AG09309 (cell line): ENCODE results near the gene ENTPD6.
A peak's percentile ranks its signal among the peaks of the same experiment; 100 is the strongest.

ENCODE experiments used
- DNase-seq: peaks from one replicate; pipeline ENCODE4 v3.0.0-alpha.2; 2010; ENCODE audit warnings: low read depth
- H3K4me3 ChIP-seq: 2 replicates; pipeline ENCODE4 v1.5.1; 2011; ENCODE audit warnings: mild to moderate bottlenecking, low read depth, low read length, moderate library complexity; ENCODE audit not compliant: control insufficient read depth
- TF ChIP-seq, protein P1 (sequence below): IDR thresholded peaks from 2 replicates; pipeline ENCODE4 v1.5.1; 2011; ENCODE audit warnings: mild to moderate bottlenecking, low read depth, low read length, inconsistent platforms; ENCODE audit not compliant: insufficient read depth, control insufficient read depth; ENCODE audit errors: missing control alignments

The ENTPD6 gene

DNA sequence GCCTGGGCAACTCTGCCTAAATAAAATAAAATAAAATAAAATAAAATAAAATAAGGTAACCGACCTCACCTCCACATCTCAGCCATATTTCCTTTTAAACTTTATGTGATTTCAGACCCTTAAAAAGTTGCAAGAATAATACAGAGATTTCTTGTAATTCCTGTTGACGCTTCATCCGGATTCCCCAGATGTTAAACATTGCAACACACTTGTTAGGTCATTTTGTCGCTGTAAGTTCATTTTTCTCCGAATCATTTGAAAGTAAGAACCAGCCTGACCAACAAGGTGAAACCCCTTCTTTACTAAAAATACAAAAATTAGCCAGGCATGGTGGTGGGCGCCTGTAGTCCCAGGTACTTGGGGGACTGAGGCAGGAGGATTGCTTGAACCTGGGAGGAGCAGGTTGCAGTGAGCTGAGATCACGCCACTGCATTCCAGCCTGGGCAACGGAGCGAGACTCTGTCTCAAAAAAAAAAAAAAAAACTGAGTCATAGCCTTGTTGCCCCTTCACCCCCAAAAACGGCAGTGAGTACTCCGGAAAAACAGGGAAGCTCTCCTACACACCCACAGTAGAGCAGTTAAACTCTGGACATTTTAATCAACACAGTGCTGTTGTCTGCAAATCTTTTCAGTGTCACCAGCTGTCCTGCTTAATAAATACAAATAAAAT is 58.2 kb downstream of the ENTPD6 start:
- no peak for DNase-seq
- no peak overlapping the region for H3K4me3 ChIP-seq
- TF ChIP-seq, protein P1, sequence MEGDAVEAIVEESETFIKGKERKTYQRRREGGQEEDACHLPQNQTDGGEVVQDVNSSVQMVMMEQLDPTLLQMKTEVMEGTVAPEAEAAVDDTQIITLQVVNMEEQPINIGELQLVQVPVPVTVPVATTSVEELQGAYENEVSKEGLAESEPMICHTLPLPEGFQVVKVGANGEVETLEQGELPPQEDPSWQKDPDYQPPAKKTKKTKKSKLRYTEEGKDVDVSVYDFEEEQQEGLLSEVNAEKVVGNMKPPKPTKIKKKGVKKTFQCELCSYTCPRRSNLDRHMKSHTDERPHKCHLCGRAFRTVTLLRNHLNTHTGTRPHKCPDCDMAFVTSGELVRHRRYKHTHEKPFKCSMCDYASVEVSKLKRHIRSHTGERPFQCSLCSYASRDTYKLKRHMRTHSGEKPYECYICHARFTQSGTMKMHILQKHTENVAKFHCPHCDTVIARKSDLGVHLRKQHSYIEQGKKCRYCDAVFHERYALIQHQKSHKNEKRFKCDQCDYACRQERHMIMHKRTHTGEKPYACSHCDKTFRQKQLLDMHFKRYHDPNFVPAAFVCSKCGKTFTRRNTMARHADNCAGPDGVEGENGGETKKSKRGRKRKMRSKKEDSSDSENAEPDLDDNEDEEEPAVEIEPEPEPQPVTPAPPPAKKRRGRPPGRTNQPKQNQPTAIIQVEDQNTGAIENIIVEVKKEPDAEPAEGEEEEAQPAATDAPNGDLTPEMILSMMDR = no peak

DNA sequence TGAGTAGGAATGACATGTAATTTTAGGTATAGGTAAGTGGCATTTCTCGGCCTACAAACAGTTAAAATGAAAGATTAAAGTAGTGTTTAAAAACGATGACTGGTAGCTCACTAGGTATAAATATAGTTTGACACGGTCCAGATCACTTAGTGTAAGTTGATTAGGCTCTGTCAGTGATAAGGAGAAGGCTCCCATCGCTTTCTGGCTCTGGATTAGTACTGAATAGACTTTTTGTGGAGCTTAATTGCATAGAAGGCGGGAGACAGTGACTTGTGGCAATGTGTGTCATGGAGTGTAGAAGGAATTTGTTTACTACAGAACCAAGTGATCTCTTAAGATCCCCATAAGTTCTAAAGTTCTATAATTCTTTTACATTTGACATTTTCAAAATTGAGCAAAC is 59.1 kb downstream of the ENTPD6 start:
- no peak overlapping the region for H3K4me3 ChIP-seq
- TF ChIP-seq, protein P1 = no peak
- DNase-seq = no peak

DNA sequence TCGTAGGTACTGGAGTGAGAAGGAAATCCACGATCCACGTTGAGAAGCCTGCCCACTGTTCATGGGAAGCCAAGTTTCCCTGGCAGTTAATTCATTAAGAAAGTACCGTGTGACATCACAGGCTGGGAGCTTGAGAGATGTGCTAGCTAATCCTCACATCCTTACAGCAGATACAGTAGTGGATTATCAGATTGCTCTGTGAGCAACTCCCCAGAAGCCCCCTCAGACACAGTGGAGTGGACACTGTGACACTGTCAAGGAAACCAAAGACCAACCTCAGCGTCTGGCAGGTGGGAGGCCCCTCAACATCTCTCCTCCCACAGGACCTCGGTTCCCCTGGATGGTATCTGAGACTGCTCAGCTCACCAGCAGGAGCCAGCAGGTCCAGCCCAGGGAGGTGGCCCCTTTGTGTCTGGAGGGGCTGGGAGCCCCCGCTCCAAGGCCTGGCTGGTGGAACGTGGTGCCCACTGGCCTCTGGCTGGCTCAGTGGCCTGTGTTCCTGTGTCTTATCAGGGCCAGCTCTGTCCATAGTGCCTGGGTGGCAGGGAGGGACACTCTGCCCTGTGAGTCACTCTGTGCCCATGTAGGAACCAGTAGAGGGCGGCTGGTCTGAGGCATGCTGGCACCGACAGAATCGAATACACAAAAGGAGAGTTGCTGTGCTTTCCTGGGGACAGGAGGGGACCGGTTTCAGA is 59.6 kb downstream of the ENTPD6 start:
- TF ChIP-seq, protein P1 = peak; percentile 4
- H3K4me3 ChIP-seq = no peak overlapping the region
- DNase-seq = no peak

DNA sequence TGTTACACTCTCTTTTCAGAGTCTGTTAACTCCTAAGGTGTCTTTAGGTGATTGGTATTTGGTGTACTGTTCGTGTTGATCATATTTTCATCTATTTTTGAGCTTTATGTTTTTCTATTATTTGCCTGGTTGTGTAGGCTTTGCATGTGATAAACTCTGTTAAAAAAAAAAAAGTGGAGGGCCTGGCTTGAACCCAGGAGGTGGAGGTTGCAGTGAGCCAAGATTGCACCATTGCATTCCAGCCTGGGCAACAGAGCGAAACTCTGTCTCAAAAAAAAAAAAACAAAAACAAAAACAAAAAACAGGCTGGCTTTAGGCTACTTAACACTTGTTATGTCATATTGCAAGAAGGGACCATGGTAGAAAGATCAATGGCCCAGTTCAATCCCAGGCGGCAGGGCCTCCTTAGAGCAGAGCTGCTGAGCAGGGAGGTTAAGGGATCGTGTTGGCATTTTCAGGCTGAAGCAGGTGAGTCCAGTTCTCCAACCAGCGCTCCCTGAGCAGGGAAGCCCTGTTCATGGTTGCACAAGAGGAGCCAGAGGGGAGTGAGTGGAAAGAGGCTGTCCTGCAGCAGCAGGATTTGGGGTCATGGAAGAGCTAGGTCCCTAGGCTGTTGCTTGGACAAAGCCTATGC is 60.8 kb downstream of the ENTPD6 start:
- TF ChIP-seq, protein P1 = no peak
- H3K4me3 ChIP-seq = no peak overlapping the region
- no peak for DNase-seq

DNA sequence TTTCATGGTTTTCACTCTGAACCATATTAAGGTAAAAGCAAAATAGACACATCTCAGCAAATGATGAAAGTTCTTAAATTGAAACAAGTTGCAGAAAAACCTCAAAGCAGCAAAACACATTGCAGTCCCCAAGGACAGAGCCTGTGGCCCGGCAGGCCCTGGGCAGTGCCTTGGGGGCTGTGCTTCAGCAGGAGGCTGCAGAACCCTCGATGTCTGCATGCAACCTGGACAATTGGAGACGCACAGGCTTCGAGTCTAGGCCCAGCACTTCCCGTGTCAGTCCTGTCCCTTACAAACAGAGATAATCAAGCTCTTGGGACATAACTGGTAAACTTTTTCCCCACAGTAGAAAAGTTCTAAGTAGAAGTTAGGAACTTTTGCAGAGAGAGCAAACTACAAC is 61.6 kb downstream of the ENTPD6 start:
- TF ChIP-seq, protein P1 = no peak
- DNase-seq = no peak
- H3K4me3 ChIP-seq = no peak overlapping the region

DNA sequence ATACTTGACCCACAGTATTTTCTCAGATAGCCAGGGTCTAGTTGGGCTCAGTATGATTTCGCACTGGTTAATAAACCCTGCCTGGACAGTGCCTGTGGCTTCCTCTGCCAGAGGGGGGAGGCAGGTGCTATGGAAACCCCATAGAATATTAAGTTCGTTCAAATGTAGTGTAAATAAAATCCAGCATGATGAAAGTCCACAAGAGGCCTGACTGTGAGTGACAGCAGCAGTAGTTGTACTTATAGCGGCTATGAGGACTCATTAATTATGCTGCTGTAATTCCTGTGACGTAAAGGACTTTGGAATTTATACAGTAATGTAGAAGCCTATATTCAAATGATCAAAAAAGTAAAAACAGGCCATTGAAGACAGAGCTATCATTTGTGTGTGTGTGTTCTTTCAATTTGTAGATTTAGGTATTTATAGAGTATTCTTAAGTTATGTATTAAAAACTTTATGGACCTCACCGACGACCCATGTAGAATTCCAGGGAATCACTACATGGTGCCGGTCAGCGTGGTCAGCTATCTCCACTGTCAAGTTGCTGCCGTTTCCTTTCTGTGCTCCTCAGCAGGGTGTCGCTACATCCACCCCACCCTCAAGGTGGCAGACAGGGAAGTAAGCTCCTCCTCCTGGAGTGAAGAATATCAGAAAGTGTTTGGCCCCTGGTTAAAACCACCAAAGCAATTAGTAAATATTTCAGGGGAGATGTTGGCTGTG is 62.4 kb downstream of the ENTPD6 start:
- TF ChIP-seq, protein P1 = no peak
- DNase-seq = no peak
- no peak overlapping the region for H3K4me3 ChIP-seq
